OCI-LY3 (cell line): ENCODE measurements around the gene FOXS1.

Experiments used
- EZH2phosphoT487 ChIP-seq: fragments of 200-600 bp; shearing (Covaris generic); IDR thresholded peaks from 2 replicates; pipeline ENCODE4 v1.6.1; 2018; ENCODE audit warnings: antibody characterized with exemption, mixed run types, low read depth
- TF ChIP-seq, protein P1 (sequence below): fragments of 200-600, 300-600 bp; sonication (generic); IDR thresholded peaks from 2 replicates; pipeline ENCODE4 v1.5.1; 2014; ENCODE audit warnings: antibody characterized with exemption, low read length, low read depth

DNA sequence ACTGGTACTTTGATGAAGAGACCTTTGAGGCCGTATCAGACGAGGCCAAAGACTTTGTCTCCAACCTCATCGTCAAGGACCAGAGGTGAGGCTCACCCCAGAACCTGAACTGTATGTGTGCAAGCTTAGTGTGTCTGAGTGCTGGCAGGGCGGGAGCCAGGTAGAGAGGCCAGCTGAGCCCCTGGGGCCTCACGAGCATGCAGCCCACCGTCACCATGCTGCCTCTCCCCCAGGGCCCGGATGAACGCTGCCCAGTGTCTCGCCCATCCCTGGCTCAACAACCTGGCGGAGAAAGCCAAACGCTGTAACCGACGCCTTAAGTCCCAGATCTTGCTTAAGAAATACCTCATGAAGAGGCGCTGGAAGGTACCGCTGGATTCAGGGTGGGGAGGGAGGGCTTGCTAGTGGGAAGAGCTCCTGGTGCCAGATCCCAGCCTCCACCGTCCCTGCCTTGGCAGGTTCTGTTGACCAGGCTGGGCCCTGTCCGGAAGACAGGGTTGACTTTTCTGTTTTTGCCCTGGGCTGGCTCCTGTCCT, 13.6 kb downstream of the FOXS1 start:
- TF ChIP-seq, protein P1, sequence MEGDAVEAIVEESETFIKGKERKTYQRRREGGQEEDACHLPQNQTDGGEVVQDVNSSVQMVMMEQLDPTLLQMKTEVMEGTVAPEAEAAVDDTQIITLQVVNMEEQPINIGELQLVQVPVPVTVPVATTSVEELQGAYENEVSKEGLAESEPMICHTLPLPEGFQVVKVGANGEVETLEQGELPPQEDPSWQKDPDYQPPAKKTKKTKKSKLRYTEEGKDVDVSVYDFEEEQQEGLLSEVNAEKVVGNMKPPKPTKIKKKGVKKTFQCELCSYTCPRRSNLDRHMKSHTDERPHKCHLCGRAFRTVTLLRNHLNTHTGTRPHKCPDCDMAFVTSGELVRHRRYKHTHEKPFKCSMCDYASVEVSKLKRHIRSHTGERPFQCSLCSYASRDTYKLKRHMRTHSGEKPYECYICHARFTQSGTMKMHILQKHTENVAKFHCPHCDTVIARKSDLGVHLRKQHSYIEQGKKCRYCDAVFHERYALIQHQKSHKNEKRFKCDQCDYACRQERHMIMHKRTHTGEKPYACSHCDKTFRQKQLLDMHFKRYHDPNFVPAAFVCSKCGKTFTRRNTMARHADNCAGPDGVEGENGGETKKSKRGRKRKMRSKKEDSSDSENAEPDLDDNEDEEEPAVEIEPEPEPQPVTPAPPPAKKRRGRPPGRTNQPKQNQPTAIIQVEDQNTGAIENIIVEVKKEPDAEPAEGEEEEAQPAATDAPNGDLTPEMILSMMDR: no peak
- no peak for TF ChIP-seq EZH2phosphoT487
